GM19455 (cell line): Measurements from ENCODE around the gene MYB.
"Not testable (repeated sequence)": the region's sequence is repeated elsewhere in the genome, so short reads cannot be mapped to it uniquely, and the experiment has no call there.

Experiments
- ATAC-seq: cut with Tn5 transposase; IDR thresholded peaks from one replicate; pipeline ENCODE4 v1.9.1; 2021; ENCODE audit not compliant: unreplicated experiment

The MYB gene

GRCh38 chr6:135180542-135181332 is at the start of gene MYB:
TSS of gene MYB (plus strand) at chr6:135181308. CDS start at chr6:135181514, 206 bp downstream.
- peak; percentile 37 for ATAC-seq

- ATAC-seq, result no peak
These were observed 48.3 kb upstream of the MYB start for GRCh38 chr6:135132776-135133175.

- ATAC-seq, result no peak
These were observed 45.3 kb upstream of the MYB start for GRCh38 chr6:135135835-135136234.

GRCh38 chr6:135137826-135138225 is 43.3 kb upstream of the MYB start:
- ATAC-seq, result no peak

GRCh38 chr6:135141182-135141581 is 39.9 kb upstream of the MYB start:
- no peak for ATAC-seq

GRCh38 chr6:135141728-135142127 is 39.4 kb upstream of the MYB start:
- peak; percentile 47 for ATAC-seq

GRCh38 chr6:135142232-135142631 is 38.9 kb upstream of the MYB start:
- not testable (repeated sequence) for ATAC-seq

GRCh38 chr6:135144673-135145062 is 36.4 kb upstream of the MYB start:
- no peak for ATAC-seq

GRCh38 chr6:135145063-135145800 is 35.9 kb upstream of the MYB start:
- ATAC-seq, result no peak

GRCh38 chr6:135146162-135146934 is 34.8 kb upstream of the MYB start:
- no peak for ATAC-seq

GRCh38 chr6:135147637-135148592 is 33.2 kb upstream of the MYB start:
- no peak for ATAC-seq

- no peak for ATAC-seq
These were observed 32.2 kb upstream of the MYB start for GRCh38 chr6:135148889-135149288.

- ATAC-seq, result no peak
These were observed 31.7 kb upstream of the MYB start for GRCh38 chr6:135149376-135149775.

GRCh38 chr6:135150481-135150880 is 30.6 kb upstream of the MYB start:
- not testable (repeated sequence) for ATAC-seq

GRCh38 chr6:135154125-135154524 is 27.0 kb upstream of the MYB start:
- ATAC-seq, result not testable (repeated sequence)

GRCh38 chr6:135158397-135158796 is 22.7 kb upstream of the MYB start:
- no peak for ATAC-seq

- no peak for ATAC-seq
These were observed 21.6 kb upstream of the MYB start for GRCh38 chr6:135159531-135159930.

- no peak for ATAC-seq
These were observed 19.4 kb upstream of the MYB start for GRCh38 chr6:135161411-135162395.
